GM19043 (cell line): ENCODE results near the gene CAMKK1.
"Not testable (repeated sequence)": the region's sequence is repeated elsewhere in the genome, so short reads cannot be mapped to it uniquely, and the experiment has no call there.

ENCODE experiments used
- ATAC-seq: cut with Tn5 transposase; IDR thresholded peaks from one replicate; pipeline ENCODE4 v1.9.1; 2021; ENCODE audit warnings: low read depth; ENCODE audit not compliant: unreplicated experiment

The CAMKK1 gene

DNA sequence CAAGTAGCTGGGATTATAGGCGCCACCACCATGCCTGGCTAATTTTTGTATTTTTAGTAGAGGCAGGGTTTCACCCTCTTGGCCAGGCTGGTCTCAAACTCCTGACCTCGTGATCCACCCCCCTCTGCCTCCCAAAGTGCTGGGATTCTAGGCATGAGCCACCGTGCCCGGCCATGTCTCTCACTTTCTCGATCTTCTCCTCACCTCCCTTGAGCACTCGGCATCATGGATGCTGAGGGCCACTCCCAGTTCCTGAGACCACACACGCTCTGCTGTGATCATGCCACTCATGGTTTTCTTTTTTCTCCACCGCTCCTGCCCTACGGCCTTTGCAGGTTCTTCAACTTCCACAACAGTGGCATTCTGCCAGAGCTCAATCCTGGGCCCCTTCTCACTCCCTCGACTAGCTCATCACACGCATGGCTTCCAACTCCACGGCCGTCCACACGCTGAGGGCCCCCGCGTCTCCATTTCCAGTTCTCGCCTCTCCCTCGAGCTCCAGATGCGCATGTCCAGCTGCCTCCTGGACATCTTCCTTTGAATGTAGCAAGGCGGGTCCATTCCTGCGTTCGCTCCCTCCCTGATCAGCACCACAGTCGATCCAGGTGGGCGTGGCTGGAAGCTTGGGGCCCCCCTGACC lies 41.3 kb downstream of the CAMKK1 start:
- no peak for ATAC-seq

DNA sequence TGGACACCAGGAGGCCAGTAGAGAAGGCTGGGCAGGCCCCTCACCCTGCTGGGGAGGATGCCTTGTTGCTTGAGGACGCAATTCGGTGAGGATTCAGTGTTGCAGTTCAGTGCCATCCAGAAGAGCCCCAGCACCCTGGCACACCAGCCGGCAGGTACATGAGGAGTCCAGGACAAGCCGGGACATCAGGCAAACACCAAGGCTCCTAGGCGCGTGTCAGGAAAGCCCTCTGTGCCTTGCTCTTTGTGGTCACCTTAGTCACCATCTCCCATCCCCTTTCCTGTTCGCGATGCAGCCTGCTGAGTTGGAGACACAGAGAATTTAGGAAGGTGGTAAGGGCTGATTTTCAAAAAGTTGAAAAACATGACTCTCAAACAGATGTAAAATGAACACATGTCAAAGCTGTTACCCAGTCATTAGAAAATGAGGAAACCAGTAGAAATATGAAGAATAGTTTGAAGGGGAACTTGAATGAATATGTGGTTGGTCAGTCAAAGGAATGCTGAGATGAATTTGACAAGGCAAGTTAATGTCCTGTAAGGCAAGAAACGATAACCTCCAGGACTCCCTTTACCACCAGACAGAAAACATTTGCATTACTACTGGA lies 44.5 kb downstream of the CAMKK1 start:
- ATAC-seq, result no peak

DNA sequence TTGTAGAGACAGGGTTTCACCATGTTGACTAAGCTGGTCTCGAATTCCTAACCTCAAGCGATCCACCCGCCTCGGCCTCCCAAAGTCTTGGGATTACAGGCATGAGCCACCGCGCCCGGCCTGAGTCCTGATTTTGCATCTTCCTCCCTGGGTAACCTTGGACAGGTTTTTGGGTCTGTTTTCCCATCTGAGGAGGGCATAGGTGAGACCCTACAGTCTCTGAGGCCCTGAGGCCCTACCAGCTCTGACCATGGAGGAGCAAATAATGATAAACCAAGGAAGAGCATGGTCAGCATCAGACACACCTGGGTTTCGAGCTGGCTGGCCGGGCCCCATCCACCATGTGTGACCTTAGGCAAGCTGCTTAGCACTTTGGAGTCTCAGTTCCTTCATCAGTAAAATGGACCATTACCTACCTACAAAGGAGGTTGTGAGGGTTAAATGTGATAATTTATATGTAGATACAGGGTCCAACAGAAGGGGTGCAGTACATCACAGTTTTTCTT lies 45.6 kb downstream of the CAMKK1 start:
- no peak for ATAC-seq

GRCh38 chr17:3846437-3847164 lies 46.3 kb downstream of the CAMKK1 start:
- ATAC-seq, result no peak

GRCh38 chr17:3845621-3846436 lies 47.0 kb downstream of the CAMKK1 start, which contains the start of gene NCBP3:
Gene NCBP3 (minus strand): TSS chr17:3846246. CDS start chr17:3846223, 23 bp downstream.
- peak; percentile 89 for ATAC-seq

- no peak for ATAC-seq
These were observed 47.6 kb downstream of the CAMKK1 start for GRCh38 chr17:3845291-3845620.

GRCh38 chr17:3844556-3844955 lies 48.3 kb downstream of the CAMKK1 start:
- not testable (repeated sequence) for ATAC-seq

DNA sequence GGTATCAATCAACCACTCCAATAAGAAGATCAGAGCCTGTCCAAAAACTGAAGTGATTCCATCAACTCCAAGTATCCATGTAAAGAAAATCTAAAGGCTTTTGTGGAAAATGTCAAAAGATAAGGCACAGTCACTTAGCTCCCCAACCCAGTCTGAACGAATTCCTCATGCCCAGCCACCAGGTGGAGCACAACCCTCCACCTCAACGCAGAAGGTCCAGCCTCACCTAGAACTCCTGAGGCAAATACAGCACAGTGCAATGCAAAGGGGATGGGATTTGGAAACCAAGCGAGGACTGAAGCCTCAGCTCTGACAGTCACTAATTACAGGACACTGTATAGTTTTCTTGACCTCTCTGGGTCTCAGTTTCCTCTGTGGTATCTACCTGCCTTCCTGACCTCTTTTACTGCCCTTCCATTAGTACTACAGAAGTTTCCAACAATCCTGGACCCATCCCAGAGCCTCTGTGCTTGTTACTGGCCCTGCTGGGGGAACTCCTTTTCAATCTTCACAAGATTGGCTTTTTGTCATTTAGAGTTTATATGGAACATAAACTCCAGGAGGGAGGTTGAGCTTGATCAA lies 48.8 kb downstream of the CAMKK1 start:
- no peak for ATAC-seq

DNA sequence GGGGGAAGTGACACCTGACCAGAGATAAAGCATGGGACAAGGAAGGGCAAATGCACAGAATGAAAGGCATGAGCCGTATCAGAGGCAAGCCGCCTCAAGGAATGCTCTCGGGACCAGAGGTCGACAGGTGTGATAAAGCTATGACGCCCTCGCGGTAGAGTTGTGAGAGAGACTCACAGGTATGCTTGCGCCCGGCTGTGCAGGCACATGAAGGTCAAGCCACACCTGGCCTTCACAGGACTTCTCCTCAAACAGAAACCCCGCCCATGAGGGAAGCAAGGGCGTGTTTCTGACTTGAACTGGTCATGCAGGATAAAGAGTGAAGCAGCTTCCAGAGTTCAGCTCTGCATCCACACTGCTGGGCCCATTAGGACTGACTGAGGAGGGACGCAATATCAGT lies 54.6 kb downstream of the CAMKK1 start:
- no peak for ATAC-seq

GRCh38 chr17:3836551-3836950 lies 56.3 kb downstream of the CAMKK1 start:
- ATAC-seq, result no peak

DNA sequence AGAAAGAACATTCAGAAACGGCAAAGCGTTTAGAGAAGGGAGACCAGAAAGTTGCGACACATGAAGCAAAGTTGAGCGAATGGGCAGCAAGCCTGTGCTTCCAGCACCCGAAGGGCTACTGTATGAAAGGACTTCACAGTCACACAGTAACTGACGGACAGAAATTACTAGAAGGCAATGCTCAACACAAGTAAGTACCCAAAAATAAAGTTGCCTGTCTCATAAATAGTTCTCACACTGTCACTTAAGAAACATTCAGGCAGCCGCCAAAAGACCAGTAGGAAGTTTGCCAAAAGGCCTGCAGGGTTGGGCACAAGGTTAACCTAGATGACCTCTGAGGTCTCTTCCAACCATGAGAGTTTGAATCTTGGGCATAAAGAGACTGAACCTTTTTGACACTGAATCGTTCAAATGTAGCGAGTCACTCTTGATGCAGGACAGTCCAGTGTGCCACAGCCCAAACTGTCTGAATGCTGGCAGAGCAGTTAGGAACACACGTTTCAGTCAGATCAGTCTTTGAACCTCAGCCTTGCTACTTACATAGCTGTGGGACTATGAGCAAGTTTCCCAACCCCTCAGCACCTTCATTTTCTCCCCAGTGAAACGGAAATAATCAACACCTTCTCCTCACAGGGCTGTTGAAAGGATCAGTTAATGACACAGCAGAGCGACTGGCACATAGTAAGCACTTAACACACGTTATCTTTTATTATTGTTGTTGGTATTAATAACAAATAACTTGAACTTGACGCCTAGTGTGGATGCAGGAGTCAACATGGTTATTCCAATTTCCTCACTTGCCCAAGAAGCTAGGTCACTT lies 57.2 kb downstream of the CAMKK1 start:
- no peak for ATAC-seq

DNA sequence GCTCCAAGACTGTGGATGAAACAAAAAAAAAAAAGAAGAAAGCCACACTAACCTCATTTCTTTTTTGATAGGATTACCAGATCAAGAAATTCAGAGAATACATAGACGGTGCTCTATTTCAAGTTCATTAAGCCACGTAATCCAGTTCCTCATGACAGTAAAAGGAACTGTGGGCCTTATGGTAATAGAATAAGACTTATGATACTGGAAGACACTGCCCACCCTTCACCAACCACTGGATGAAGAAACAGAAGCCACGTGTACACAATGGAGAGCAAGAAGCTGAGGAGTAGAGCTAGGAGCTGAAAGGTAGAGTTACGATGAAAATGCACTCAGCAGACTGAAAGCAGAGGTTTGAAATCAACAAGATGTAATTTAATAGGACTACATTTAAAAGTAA lies 58.0 kb downstream of the CAMKK1 start:
- ATAC-seq, result no peak

- ATAC-seq, result no peak
These were observed 64.0 kb downstream of the CAMKK1 start for GRCh38 chr17:3828852-3829232.

DNA sequence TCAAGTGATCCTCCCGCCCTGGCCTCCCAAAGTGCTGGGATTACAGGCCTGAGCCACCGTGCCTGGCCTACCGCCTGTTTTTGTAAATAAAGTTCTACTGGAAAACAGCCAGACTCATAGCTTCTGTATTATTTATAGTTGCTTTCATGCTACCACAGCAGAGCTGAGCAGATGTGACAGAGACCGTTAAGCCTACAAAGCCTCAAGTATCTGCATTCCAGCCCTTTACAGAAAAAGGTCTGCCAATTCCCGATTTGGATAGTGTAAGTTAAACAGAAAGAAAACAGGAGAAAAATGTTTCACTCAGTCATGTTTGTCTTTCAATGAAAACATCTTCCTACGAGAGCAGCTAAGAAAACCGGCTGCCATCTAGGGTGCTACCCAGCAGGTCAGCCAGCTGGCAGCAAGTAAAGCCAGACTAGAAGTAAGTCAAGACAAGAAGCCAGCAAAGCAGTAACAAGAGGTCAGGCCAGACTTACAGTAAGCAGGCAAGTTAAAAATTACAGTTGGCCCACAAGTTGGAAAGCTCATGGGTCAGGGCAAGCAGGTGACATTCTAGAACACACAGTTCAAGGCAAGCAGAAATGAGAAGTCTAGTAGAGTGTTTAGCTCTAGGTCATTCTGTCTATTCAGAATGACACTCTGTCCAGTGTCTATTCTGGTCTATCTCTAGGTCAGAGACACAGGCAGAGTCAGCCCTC lies 64.6 kb downstream of the CAMKK1 start:
- no peak for ATAC-seq

- ATAC-seq, result no peak
These were observed 65.6 kb downstream of the CAMKK1 start for GRCh38 chr17:3827124-3827773.

DNA sequence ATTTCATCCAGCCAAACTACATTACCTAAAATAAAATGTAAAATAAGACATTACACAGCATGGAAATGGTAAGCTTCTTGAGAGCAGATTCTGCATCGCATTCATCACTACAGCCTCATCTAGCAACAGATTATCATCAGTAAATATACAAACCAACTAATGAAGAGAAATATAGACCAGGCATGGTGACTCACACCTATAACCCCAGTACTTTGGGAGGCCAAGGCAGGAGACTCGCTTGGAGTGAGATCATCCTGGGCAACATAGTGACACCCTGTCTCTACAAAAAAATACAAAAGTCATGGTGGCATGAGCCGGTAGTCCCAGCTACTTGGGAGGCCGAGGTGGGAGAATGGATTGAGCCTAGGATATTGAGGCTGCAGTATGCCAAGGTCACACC lies 66.7 kb downstream of the CAMKK1 start:
- no peak for ATAC-seq

GRCh38 chr17:3821101-3821500 lies 71.8 kb downstream of the CAMKK1 start:
- no peak for ATAC-seq

DNA sequence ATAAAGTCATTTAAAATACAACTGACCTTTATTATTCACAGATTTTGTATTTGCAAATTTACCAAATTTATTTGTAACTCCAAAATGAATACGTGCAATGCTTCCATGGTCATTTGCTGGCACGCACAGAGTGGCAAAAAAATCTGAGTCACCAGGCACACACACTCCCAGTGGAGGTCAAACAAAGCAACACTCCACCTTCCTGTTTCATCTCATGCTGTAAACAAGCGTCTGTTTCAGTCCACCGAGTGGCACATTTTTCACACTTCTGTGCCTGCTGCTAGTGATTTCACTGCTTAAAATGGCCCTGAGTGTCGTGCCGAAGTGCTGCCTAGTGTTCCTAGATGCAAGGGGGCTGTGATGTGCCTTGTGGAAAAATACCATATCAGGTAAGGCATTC lies 74.1 kb downstream of the CAMKK1 start:
- ATAC-seq, result no peak
